ENCODE results near the gene IGF2R.

The IGF2R gene

DNA sequence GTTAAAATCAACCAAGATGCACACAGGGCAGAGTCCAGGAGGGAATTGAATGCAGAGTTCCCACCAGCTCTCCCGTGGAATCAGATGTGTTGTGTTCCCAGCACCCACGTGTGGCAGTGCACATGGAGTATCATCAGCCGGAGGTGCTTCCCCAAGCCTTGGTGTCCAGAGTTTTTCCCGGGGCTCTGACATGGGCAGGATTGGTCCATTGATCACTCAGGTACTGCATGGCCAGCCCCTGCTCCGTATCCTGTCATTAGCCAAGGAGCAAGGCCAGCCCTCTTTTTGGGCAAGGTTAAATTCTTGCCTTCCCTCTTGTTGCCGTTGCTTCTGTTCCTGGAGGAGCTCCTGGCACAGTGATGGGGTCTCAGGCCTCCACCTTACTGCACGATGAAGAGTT lies 124.2 kb downstream of the IGF2R start:
- Histone ChIP-seq H4K20me1 (ENCODE audit: insufficient read depth, low read length) (peaks cover 12% of the 10 kb centered on the region; the same call in 1 of the 2 replicates), H3K79me2 (ENCODE audit: insufficient read depth, low read length) (peaks cover 6% of the 10 kb centered on the region; the same call in 1 of the 2 replicates), H2AFZ (ENCODE audit: low read depth, low read length) (no peak overlapping the region), H3K27me3 (ENCODE audit: insufficient read depth, low read length, poor library complexity) (no peaks in the 10 kb centered on the region), H3K27ac (ENCODE audit: low read length) (no peak overlapping the region), H3K36me3 (ENCODE audit: insufficient read depth, low read length) (peaks cover 98% of the 10 kb centered on the region), H3K4me1 (ENCODE audit: insufficient read depth, low read length) (no peaks in the 10 kb centered on the region), H3K4me3 (ENCODE audit: low read depth in 1 of 2, low read length in 2 of 2) (no peak overlapping the region), H3K9me3 (ENCODE audit: insufficient read depth, low read length, severe bottlenecking) (no peaks in the 10 kb centered on the region), H3K4me2 (ENCODE audit: insufficient read depth, low read length) (no peak overlapping the region), H3K9ac (ENCODE audit: low read depth, low read length) (no peak overlapping the region)
- no peak for DNase-seq
- ATAC-seq (ENCODE audit: insufficient read depth, low read depth), result no peak
- TF ChIP-seq EZH2 (IDR thresholded peaks at IDR 0.05; ENCODE audit: borderline replicate concordance, low read depth, low read length, severe bottlenecking) (no peak), CTCF (IDR thresholded peaks at IDR 0.05; ENCODE audit: borderline replicate concordance, extremely low read depth, low read length, poor library complexity, severe bottlenecking) (no peak)

- no peak for ATAC-seq (ENCODE audit: insufficient read depth, low read depth)
- DNase-seq, result no peak
- Histone ChIP-seq H3K27me3 (ENCODE audit: insufficient read depth, low read length, poor library complexity) (no peaks in the 10 kb centered on the region), H3K36me3 (ENCODE audit: insufficient read depth, low read length) (peaks cover 98% of the 10 kb centered on the region), H3K9me3 (ENCODE audit: insufficient read depth, low read length, severe bottlenecking) (no peaks in the 10 kb centered on the region), H2AFZ (ENCODE audit: low read depth, low read length) (no peak overlapping the region), H3K4me2 (ENCODE audit: insufficient read depth, low read length) (no peak overlapping the region), H3K4me1 (ENCODE audit: insufficient read depth, low read length) (no peaks in the 10 kb centered on the region), H3K27ac (ENCODE audit: low read length) (no peak overlapping the region), H3K9ac (ENCODE audit: low read depth, low read length) (no peak overlapping the region), H4K20me1 (ENCODE audit: insufficient read depth, low read length) (peaks cover 12% of the 10 kb centered on the region; the same call in 1 of the 2 replicates), H3K79me2 (ENCODE audit: insufficient read depth, low read length) (peaks cover 6% of the 10 kb centered on the region; the same call in 1 of the 2 replicates), H3K4me3 (ENCODE audit: low read depth in 1 of 2, low read length in 2 of 2) (no peak overlapping the region)
- TF ChIP-seq CTCF (IDR thresholded peaks at IDR 0.05; ENCODE audit: borderline replicate concordance, extremely low read depth, low read length, poor library complexity, severe bottlenecking), result no peak
- no peak for TF ChIP-seq EZH2 (IDR thresholded peaks at IDR 0.05; ENCODE audit: borderline replicate concordance, low read depth, low read length, severe bottlenecking)
Measured at GRCh38 chr6:160093946-160094345, 125.1 kb downstream of the IGF2R start.

GRCh38 chr6:160095146-160095845 lies 126.4 kb downstream of the IGF2R start:
- no peak overlapping the region for H3K4me3 ChIP-seq (ENCODE audit: low read depth in 1 of 2, low read length in 2 of 2)
- H2AFZ ChIP-seq (ENCODE audit: low read depth, low read length), result no peak overlapping the region
- no peak for ATAC-seq (ENCODE audit: insufficient read depth, low read depth)
- TF ChIP-seq EZH2 (IDR thresholded peaks at IDR 0.05; ENCODE audit: borderline replicate concordance, low read depth, low read length, severe bottlenecking) (no peak), CTCF (IDR thresholded peaks at IDR 0.05; ENCODE audit: borderline replicate concordance, extremely low read depth, low read length, poor library complexity, severe bottlenecking) (no peak)
- no peak overlapping the region for H3K4me2 ChIP-seq (ENCODE audit: insufficient read depth, low read length)
- no peaks in the 10 kb centered on the region for H3K27me3 ChIP-seq (ENCODE audit: insufficient read depth, low read length, poor library complexity)
- H3K36me3 ChIP-seq (ENCODE audit: insufficient read depth, low read length), result peaks cover 93% of the 10 kb centered on the region
- H3K4me1 ChIP-seq (ENCODE audit: insufficient read depth, low read length), result no peaks in the 10 kb centered on the region
- DNase-seq, result no peak
- no peaks in the 10 kb centered on the region for H3K9me3 ChIP-seq (ENCODE audit: insufficient read depth, low read length, severe bottlenecking)
- no peak overlapping the region for H3K27ac ChIP-seq (ENCODE audit: low read length)
- H3K79me2 ChIP-seq (ENCODE audit: insufficient read depth, low read length), result peaks cover 6% of the 10 kb centered on the region; the same call in 1 of the 2 replicates
- H3K9ac ChIP-seq (ENCODE audit: low read depth, low read length), result no peak overlapping the region
- peaks cover 12% of the 10 kb centered on the region; the same call in 1 of the 2 replicates for H4K20me1 ChIP-seq (ENCODE audit: insufficient read depth, low read length)
